Globus pallidus (tissue), 1 donor: Measurements from ENCODE around the gene HTATSF1.

Experiments
- DNase-seq: peaks from one replicate; pipeline ENCODE4 v3.0.0-alpha.2; 2015; ENCODE audit warnings: low spot score

The HTATSF1 gene

GRCh38 chrX:136496186-136496763, 1.1 kb upstream of the HTATSF1 start:
- no peak for DNase-seq

- peak; percentile 72 for DNase-seq
Measured at GRCh38 chrX:136496764-136497555, 432 bp upstream of the HTATSF1 start.

GRCh38 chrX:136519069-136519468, 21.7 kb downstream of the HTATSF1 start:
- DNase-seq: no peak

GRCh38 chrX:136523770-136524169, 26.4 kb downstream of the HTATSF1 start:
- no peak for DNase-seq

GRCh38 chrX:136525738-136526606, 28.6 kb downstream of the HTATSF1 start:
- peak; percentile 45 for DNase-seq

GRCh38 chrX:136528645-136529315, 31.4 kb downstream of the HTATSF1 start:
- no peak for DNase-seq

- DNase-seq: no peak
Measured at GRCh38 chrX:136529795-136530194, 32.4 kb downstream of the HTATSF1 start.

- no peak for DNase-seq
Measured at GRCh38 chrX:136531951-136532350, 34.6 kb downstream of the HTATSF1 start, which contains the start of gene VGLL1. VGLL1 (plus strand) TSS chrX:136532215; CDS start chrX:136536021, 3,806 bp downstream.

GRCh38 chrX:136534131-136534530, 36.7 kb downstream of the HTATSF1 start:
- no peak for DNase-seq

- DNase-seq: no peak
Measured at GRCh38 chrX:136538811-136539210, 41.4 kb downstream of the HTATSF1 start.

GRCh38 chrX:136540226-136540625, 42.8 kb downstream of the HTATSF1 start:
- no peak for DNase-seq

GRCh38 chrX:136541294-136541693, 43.9 kb downstream of the HTATSF1 start:
- no peak for DNase-seq

- DNase-seq: no peak
Measured at GRCh38 chrX:136542281-136542680, 44.9 kb downstream of the HTATSF1 start.

GRCh38 chrX:136546371-136546781, 49.0 kb downstream of the HTATSF1 start:
- DNase-seq: no peak

- DNase-seq: no peak
Measured at GRCh38 chrX:136549226-136549625, 51.8 kb downstream of the HTATSF1 start.

GRCh38 chrX:136551410-136551809, 54.0 kb downstream of the HTATSF1 start:
- no peak for DNase-seq

GRCh38 chrX:136555694-136556093, 58.3 kb downstream of the HTATSF1 start:
- no peak for DNase-seq
